Dendritic cell treated with granulocyte-macrophage colony-stimulating factor and Interleukin-4, amounts not matched to agents 40 ng/mL and 50 ng/mL, for 4 days (primary cell): ENCODE measurements around the gene FAM180B.

ENCODE experiments used
- H3K27ac Mint-ChIP-seq: one replicate; pipeline ENCODE4 v1.8.0; 2022; ENCODE audit warnings: mild to moderate bottlenecking, mixed read lengths
- H3K27me3 Mint-ChIP-seq: one replicate; pipeline ENCODE4 v1.8.0; 2022; ENCODE audit warnings: mild to moderate bottlenecking, mixed read lengths
- H3K36me3 Mint-ChIP-seq: one replicate; pipeline ENCODE4 v1.8.0; 2022; ENCODE audit warnings: low read depth, mixed read lengths
- H3K4me1 Mint-ChIP-seq: one replicate; pipeline ENCODE4 v1.8.0; 2022; ENCODE audit warnings: low read depth, mixed read lengths
- H3K4me3 Mint-ChIP-seq: one replicate; pipeline ENCODE4 v1.8.0; 2022; ENCODE audit warnings: mild to moderate bottlenecking, moderate library complexity, mixed read lengths
- H3K9me3 Mint-ChIP-seq: one replicate; pipeline ENCODE4 v1.8.0; 2022; ENCODE audit warnings: mixed read lengths
- intact Hi-C: fragments of 100-400 bp; cut with micrococcal nuclease; formaldehyde crosslinking; loops from one replicate; pipeline ENCODE4 v1.15.0; 2022

The FAM180B gene

GRCh38 chr11:47593934-47594855 is 7.7 kb downstream of the FAM180B start, which contains the start of gene C1QTNF4:
C1QTNF4 (minus strand) TSS chr11:47594411; CDS start chr11:47590810, 3,601 bp downstream.
- Mint-ChIP-seq H3K36me3 (peaks cover 6% of the 10 kb centered on the region), H3K9me3 (no peaks in the 10 kb centered on the region), H3K4me1 (peaks cover 29% of the 10 kb centered on the region), H3K27me3 (peaks cover 41% of the 10 kb centered on the region), H3K27ac (no peak within 1 kb of the TSS), H3K4me3 (peak within 1 kb of the TSS; percentile 21)
- intact Hi-C loops: no loop called here

- no peak overlapping the region for H3K27ac Mint-ChIP-seq
- H3K9me3 Mint-ChIP-seq: no peaks in the 10 kb centered on the region
- H3K4me1 Mint-ChIP-seq: peaks cover 29% of the 10 kb centered on the region
- H3K4me3 Mint-ChIP-seq: no peak overlapping the region
- H3K27me3 Mint-ChIP-seq: peaks cover 41% of the 10 kb centered on the region
- peaks cover 1% of the 10 kb centered on the region for H3K36me3 Mint-ChIP-seq
- intact Hi-C loops: no loop called here
Observed at GRCh38 chr11:47595029-47595428, 8.6 kb downstream of the FAM180B start.

GRCh38 chr11:47595967-47596366 is 9.5 kb downstream of the FAM180B start:
- Mint-ChIP-seq H3K27ac (no peak overlapping the region), H3K4me3 (no peak overlapping the region), H3K36me3 (no peaks in the 10 kb centered on the region), H3K4me1 (peaks cover 29% of the 10 kb centered on the region), H3K9me3 (no peaks in the 10 kb centered on the region), H3K27me3 (peaks cover 41% of the 10 kb centered on the region)
- intact Hi-C loops: no loop called here

DNA sequence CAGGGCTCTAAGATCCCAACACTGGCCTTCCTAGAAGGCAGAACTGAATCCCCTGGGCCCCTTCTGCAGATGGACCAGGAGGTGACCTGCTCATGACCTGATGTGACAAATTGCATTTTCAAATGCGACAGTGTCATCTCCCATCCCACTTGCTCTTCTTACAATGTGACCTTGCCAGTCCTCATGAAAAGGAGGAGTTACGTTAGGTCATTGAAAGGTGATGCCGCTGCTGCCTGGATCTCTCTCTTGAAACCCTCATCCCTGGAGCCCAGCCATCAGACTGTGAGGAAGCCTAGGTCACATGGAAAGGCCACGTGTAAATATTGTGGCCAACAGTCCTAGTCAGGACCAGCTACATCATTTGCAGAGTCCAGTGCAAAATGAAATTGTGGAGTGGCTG is 13.4 kb downstream of the FAM180B start:
- H3K27ac Mint-ChIP-seq: no peak overlapping the region
- H3K4me3 Mint-ChIP-seq: no peak overlapping the region
- H3K4me1 Mint-ChIP-seq: no peaks in the 10 kb centered on the region
- no peaks in the 10 kb centered on the region for H3K36me3 Mint-ChIP-seq
- intact Hi-C loops: no loop called here
- peaks cover 10% of the 10 kb centered on the region for H3K27me3 Mint-ChIP-seq
- H3K9me3 Mint-ChIP-seq: no peaks in the 10 kb centered on the region

DNA sequence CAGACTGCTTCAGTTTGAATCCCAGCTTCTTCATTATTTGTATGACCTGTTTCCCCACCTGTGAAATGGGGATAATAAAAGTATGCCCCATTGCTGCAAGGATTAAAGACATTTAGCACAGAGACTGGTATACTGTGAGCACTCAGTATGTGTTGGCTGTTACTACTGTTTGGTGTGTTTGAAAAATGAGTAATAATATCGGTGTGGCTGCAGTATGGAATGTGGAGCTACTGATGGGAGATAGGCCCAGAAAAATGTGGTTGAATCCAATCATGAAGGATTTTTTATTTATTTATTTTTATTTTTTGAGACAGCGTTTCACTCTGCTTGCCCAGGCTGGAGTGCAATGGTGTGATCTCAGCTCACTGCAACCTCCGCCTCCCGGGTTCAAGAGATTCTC is 16.8 kb downstream of the FAM180B start:
- intact Hi-C loops: no loop called here
- Mint-ChIP-seq H3K9me3 (no peaks in the 10 kb centered on the region), H3K4me3 (no peak overlapping the region), H3K27me3 (no peaks in the 10 kb centered on the region), H3K4me1 (no peaks in the 10 kb centered on the region), H3K36me3 (peaks cover 30% of the 10 kb centered on the region), H3K27ac (no peak overlapping the region)

- Mint-ChIP-seq H3K4me1 (peaks cover 9% of the 10 kb centered on the region), H3K9me3 (no peaks in the 10 kb centered on the region), H3K36me3 (peaks cover 49% of the 10 kb centered on the region), H3K27me3 (no peaks in the 10 kb centered on the region), H3K27ac (no peak overlapping the region), H3K4me3 (no peak overlapping the region)
- intact Hi-C loops: no loop called here
Observed at GRCh38 chr11:47605921-47606320, 19.4 kb downstream of the FAM180B start.

GRCh38 chr11:47606731-47607130 is 20.3 kb downstream of the FAM180B start:
- intact Hi-C loops: no loop called here
- Mint-ChIP-seq H3K4me3 (no peak overlapping the region), H3K27me3 (no peaks in the 10 kb centered on the region), H3K36me3 (peaks cover 53% of the 10 kb centered on the region), H3K4me1 (peaks cover 16% of the 10 kb centered on the region), H3K9me3 (no peaks in the 10 kb centered on the region), H3K27ac (no peak overlapping the region)

DNA sequence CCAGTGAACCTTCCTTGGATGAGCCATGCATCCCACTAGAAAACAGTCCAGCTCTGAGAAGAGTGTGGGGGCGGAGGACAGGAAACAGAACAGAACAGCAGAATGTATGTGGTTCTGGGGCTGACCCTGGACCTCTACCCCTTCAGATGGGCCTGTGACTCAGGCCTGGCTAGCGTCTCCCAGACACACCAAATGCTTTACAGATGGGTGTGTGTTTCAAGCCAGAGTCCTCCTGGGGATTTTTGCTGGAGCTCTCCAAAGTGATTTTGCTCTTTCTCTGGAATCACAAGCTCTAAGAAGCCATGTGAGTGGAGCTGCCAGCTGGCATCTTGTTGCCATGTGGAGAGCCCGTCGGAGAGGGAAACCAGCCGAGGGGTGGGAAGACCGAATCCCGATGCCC is 20.9 kb downstream of the FAM180B start:
- intact Hi-C loops: no loop called here
- peaks cover 53% of the 10 kb centered on the region for H3K36me3 Mint-ChIP-seq
- no peaks in the 10 kb centered on the region for H3K9me3 Mint-ChIP-seq
- H3K4me1 Mint-ChIP-seq: peaks cover 23% of the 10 kb centered on the region
- H3K4me3 Mint-ChIP-seq: no peak overlapping the region
- no peaks in the 10 kb centered on the region for H3K27me3 Mint-ChIP-seq
- H3K27ac Mint-ChIP-seq: no peak overlapping the region

- intact Hi-C loops: loop anchor here (5.0 to 10.0 kb wide), 2 partner anchors 32 to 55 kb away; partner anchors contain the start of genes CELF1, KBTBD4 and NDUFS3
- Mint-ChIP-seq H3K4me3 (no peak overlapping the region), H3K27ac (peak overlapping the region; percentile 19)
Observed at GRCh38 chr11:47609675-47610074, 23.2 kb downstream of the FAM180B start.

DNA sequence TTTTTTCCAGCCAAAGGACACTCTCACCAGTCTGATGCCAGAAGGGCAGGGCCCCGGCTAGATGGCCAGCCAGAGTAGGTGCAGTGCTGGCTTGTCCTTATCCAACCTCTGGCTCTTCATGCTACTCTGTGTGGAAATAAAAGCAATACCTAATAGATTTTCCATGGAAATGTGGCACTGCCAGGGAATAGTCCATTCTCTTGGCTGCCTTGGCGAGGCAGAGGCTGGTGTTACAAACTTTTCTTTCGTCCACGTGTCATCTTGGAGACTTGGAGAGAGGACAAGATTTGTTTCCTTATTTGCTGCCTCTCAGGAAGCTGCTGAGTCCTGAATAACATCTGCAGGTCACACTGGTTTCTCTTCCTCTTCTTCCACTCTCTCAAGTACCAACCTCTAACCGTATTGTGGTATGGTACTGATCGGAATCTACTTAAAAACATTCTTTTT is 24.9 kb downstream of the FAM180B start:
- intact Hi-C loops: loop anchor here (5.0 to 10.0 kb wide), 2 partner anchors 34 to 57 kb away; partner anchors contain the start of genes CELF1, KBTBD4 and NDUFS3
- Mint-ChIP-seq H3K36me3 (peaks cover 65% of the 10 kb centered on the region), H3K27me3 (no peaks in the 10 kb centered on the region), H3K4me3 (no peak overlapping the region), H3K4me1 (peaks cover 30% of the 10 kb centered on the region), H3K27ac (peak overlapping the region; percentile 55), H3K9me3 (no peaks in the 10 kb centered on the region)

More at GRCh38 chr11:47609675-47610074, 23.2 kb downstream of the FAM180B start:
- H3K9me3 Mint-ChIP-seq: no peaks in the 10 kb centered on the region
- peaks cover 30% of the 10 kb centered on the region for H3K4me1 Mint-ChIP-seq
- H3K27me3 Mint-ChIP-seq: no peaks in the 10 kb centered on the region
- peaks cover 64% of the 10 kb centered on the region for H3K36me3 Mint-ChIP-seq

GRCh38 chr11:47615249-47615648 is 28.8 kb downstream of the FAM180B start:
- intact Hi-C loops: loop anchor here (5.0 to 10.0 kb wide), 2 partner anchors 60 to 128 kb away; partner anchors contain the start of gene CELF1
- H3K4me1 Mint-ChIP-seq: peaks cover 25% of the 10 kb centered on the region

GRCh38 chr11:47616726-47617416 is 30.4 kb downstream of the FAM180B start:
- H3K27ac Mint-ChIP-seq: no peak overlapping the region
- H3K9me3 Mint-ChIP-seq: no peaks in the 10 kb centered on the region
- intact Hi-C loops: loop anchor here (5.0 to 10.0 kb wide), 2 partner anchors 62 to 130 kb away; partner anchors contain the start of gene CELF1
- H3K27me3 Mint-ChIP-seq: no peaks in the 10 kb centered on the region
- peaks cover 13% of the 10 kb centered on the region for H3K4me1 Mint-ChIP-seq
- H3K36me3 Mint-ChIP-seq: peaks cover 66% of the 10 kb centered on the region
- no peak overlapping the region for H3K4me3 Mint-ChIP-seq

More at GRCh38 chr11:47615249-47615648, 28.8 kb downstream of the FAM180B start:
- Mint-ChIP-seq H3K9me3 (no peaks in the 10 kb centered on the region), H3K27me3 (no peaks in the 10 kb centered on the region), H3K36me3 (peaks cover 64% of the 10 kb centered on the region), H3K27ac (no peak overlapping the region), H3K4me3 (no peak overlapping the region)

DNA sequence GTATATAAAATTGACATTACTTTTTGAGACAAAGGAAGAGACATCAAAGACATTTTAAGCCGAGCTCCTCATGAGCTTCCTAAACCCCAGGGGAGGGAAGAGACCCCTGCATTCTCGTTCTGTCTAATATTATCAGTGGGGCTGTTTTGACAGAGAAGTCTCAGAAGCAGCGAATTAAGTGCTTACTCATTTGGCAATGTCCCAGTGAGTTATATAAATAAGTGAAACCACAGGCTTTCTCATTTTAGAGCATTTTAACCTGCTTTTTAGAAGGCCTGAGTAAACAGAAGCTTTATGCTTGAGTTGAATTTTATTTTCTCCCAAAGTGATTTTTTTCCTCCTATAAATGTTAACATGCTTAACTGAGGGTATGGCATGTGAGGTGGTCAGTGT is 30.9 kb downstream of the FAM180B start:
- Mint-ChIP-seq H3K27me3 (no peaks in the 10 kb centered on the region), H3K9me3 (no peaks in the 10 kb centered on the region), H3K36me3 (peaks cover 72% of the 10 kb centered on the region), H3K27ac (no peak overlapping the region), H3K4me1 (peaks cover 7% of the 10 kb centered on the region), H3K4me3 (no peak overlapping the region)
- intact Hi-C loops: loop anchor here (5.0 to 10.0 kb wide), 2 partner anchors 63 to 130 kb away; partner anchors contain the start of gene CELF1
